ENCODE data around the gene KRT35.

Gene KRT35

GRCh38 chr17:41523787-41524186 lies 42.8 kb upstream of the KRT35 start:
- DNase-seq (ENCODE audit: low read depth): no peak
- H3K4me3 ChIP-seq (ENCODE audit: low read length): no peak overlapping the region
- no peak for TF ChIP-seq CTCF (conservative IDR thresholded peaks at IDR 0.05; ENCODE audit: low read length)

- no peak overlapping the region for H3K4me3 ChIP-seq (ENCODE audit: low read length)
Measured at GRCh38 chr17:41523225-41523593, 42.3 kb upstream of the KRT35 start.

GRCh38 chr17:41522301-41523224 lies 41.6 kb upstream of the KRT35 start:
- TF ChIP-seq CTCF (conservative IDR thresholded peaks at IDR 0.05; ENCODE audit: low read length): no peak
- no peak overlapping the region for H3K4me3 ChIP-seq (ENCODE audit: low read length)
- DNase-seq (ENCODE audit: low read depth): no peak

More at GRCh38 chr17:41523225-41523593, 42.3 kb upstream of the KRT35 start:
- TF ChIP-seq CTCF (conservative IDR thresholded peaks at IDR 0.05; ENCODE audit: low read length): no peak
- no peak for DNase-seq (ENCODE audit: low read depth)

GRCh38 chr17:41521574-41522261 lies 40.8 kb upstream of the KRT35 start:
- TF ChIP-seq CTCF (conservative IDR thresholded peaks at IDR 0.05; ENCODE audit: low read length): peak; percentile 2; the same call in 1 of the 2 replicates

GRCh38 chr17:41520821-41521521 lies 40.0 kb upstream of the KRT35 start:
- no peak for DNase-seq (ENCODE audit: low read depth)
- no peak overlapping the region for H3K4me3 ChIP-seq (ENCODE audit: low read length)
- no peak for TF ChIP-seq CTCF (conservative IDR thresholded peaks at IDR 0.05; ENCODE audit: low read length)

More at GRCh38 chr17:41521574-41522261, 40.8 kb upstream of the KRT35 start:
- peak; percentile 73 for DNase-seq (ENCODE audit: low read depth)
- H3K4me3 ChIP-seq (ENCODE audit: low read length): no peak overlapping the region

GRCh38 chr17:41519501-41520224 lies 38.7 kb upstream of the KRT35 start:
- no peak for TF ChIP-seq CTCF (conservative IDR thresholded peaks at IDR 0.05; ENCODE audit: low read length)
- DNase-seq (ENCODE audit: low read depth): no peak
- H3K4me3 ChIP-seq (ENCODE audit: low read length): no peak overlapping the region
